Measurements from ENCODE around the gene HOXC6. TPM values are rescaled to one million over a fixed set of nuclear protein-coding genes. Genes with fewer than 3 reads are reported as not detected.

The HOXC6 gene
- total and polyA plus RNA-seq, 8 donors: 0.14 to 0.41 (median 0.28) TPM; not detected in 2

DNA sequence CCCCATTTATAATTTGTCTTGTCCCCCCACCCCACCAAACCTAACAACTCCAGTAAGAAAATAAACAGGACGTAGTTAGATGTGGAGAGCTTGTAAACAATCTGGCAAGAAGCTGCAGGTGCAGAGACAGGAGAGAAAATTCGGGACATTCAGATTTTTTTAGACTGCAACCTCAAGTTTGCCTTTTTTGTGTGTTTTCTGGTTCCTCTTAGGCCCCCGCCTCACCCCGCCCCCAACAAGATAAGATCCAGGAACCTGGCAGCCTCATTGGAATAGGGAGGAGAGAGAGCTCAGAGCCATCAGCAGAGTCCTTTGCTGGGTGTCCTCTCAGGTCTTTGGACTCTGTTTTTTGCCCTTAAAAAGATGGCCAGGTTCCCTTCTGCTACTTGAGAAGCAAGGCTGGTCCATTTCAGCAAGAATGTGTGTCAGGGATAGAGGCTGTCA, 40.4 kb upstream of the HOXC6 start:
- no peaks in the 10 kb centered on the region for H3K36me3 ChIP-seq
- H3K4me3 ChIP-seq: no peak overlapping the region
- peaks cover 0 to 19% (median 12%) of the 10 kb centered on the region in 3 donors for H3K4me1 ChIP-seq
- no peak for FAIRE-seq
- TF ChIP-seq, protein P1, sequence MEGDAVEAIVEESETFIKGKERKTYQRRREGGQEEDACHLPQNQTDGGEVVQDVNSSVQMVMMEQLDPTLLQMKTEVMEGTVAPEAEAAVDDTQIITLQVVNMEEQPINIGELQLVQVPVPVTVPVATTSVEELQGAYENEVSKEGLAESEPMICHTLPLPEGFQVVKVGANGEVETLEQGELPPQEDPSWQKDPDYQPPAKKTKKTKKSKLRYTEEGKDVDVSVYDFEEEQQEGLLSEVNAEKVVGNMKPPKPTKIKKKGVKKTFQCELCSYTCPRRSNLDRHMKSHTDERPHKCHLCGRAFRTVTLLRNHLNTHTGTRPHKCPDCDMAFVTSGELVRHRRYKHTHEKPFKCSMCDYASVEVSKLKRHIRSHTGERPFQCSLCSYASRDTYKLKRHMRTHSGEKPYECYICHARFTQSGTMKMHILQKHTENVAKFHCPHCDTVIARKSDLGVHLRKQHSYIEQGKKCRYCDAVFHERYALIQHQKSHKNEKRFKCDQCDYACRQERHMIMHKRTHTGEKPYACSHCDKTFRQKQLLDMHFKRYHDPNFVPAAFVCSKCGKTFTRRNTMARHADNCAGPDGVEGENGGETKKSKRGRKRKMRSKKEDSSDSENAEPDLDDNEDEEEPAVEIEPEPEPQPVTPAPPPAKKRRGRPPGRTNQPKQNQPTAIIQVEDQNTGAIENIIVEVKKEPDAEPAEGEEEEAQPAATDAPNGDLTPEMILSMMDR (IDR thresholded peaks at IDR 0.05): no peak
- peaks cover 0 to 88% (median 23%) of the 10 kb centered on the region in 4 donors for H3K27me3 ChIP-seq
- H3K9me3 ChIP-seq: no peaks in the 10 kb centered on the region
- no peak for ATAC-seq
- no peak for DNase-seq
- intact Hi-C loops (cut with DNase I): no loop called here
- no peak overlapping the region for H3K27ac ChIP-seq
- 5 to 19% methylated on average over 4 of the region's 4 CpGs for WGBS, 2 donors

DNA sequence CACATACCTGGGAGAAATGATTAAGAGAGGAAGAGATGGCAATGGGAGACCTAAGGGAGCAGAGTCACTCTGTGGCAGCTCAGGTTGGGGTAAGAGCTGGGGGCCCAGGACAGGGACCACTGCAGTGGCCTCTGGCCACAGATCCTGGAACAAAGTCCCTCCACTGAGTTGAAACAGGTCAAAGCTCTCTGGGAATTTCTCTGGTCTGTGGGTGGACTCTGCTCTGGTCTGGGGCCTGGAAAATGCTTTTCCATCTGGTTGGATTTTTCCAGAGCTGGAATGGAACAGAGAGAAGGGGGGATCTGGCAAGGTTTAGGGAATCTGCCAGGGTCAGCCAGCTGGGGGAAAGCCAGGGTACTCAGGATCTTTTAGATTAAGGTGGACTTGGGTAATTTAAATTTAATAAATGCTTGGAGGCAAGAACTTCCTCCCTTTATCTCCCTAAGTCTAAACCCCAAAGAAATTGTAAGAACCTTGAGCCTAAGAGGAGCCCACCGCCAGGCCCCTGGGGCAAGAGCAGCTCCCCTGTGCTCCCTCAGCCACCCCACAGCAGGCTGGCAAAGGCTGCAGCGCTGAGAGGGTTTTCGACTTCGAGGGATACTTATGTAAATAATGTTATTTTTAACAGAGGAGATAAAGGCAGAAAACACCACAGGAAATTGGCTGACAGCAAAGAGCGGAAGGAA, 39.6 kb upstream of the HOXC6 start:
- 11 to 13% methylated on average over 5 of the region's 5 CpGs for WGBS, 2 donors

DNA sequence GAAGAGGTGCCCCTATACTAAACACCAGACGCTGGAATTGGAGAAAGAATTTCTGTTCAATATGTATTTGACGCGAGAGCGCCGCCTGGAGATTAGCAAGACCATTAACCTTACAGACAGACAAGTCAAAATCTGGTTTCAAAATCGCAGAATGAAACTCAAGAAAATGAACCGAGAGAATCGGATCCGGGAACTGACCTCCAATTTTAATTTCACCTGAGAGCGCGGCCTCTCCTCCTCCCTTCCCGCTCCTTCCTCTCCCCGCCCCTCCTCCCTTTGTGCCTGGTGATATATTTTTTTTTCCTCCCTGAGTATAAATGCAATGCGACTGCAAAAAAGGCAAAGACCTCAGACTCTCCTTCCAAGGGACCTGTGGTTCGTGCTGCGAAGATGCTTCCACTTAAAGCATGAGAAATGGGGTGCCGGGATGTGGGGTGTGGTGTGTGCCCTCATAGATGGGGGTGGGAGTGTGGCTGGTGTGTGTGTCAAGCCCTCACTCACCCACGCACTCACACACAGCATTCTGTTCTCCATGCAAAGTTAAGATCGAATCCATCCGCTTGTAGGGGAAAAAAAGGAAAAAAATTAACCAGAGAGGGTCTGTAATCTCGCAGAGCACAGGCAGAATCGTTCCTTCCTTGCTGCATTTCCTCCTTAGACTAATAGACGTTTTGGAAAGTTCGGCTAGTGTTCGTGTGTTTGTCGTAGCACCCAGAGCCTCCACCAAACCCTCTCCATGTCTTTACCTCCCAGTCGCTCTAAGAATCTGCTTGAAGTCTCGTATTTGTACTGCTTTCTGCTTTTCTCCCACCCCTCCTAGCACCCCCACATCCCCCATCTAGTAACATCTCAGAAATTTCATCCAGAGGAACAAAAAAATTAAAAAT, 38.8 kb upstream of the HOXC6 start:
- ATAC-seq (no peak), FAIRE-seq (no peak), DNase-seq (no peak)
- Histone ChIP-seq H3K27me3 (peaks cover 3 to 89% (median 16%) of the 10 kb centered on the region in 4 donors), H3K36me3 (no peaks in the 10 kb centered on the region), H3K4me1 (peaks cover 0 to 23% (median 16%) of the 10 kb centered on the region in 3 donors), H3K4me3 (no peak overlapping the region), H3K9me3 (no peaks in the 10 kb centered on the region), H3K27ac (no peak overlapping the region)
- TF ChIP-seq, protein P1 (IDR thresholded peaks at IDR 0.05): no peak
- WGBS, 2 donors: 5 to 6% methylated on average over 28 of the region's 28 CpGs
- intact Hi-C loops (cut with DNase I): no loop called here

More for the DNA sequence above, 39.6 kb upstream of the HOXC6 start:
- DNase-seq (no peak), ATAC-seq (no peak), FAIRE-seq (no peak)
- no peaks in the 10 kb centered on the region for H3K36me3 ChIP-seq
- TF ChIP-seq, protein P1 (IDR thresholded peaks at IDR 0.05): no peak
- no peak overlapping the region for H3K27ac ChIP-seq
- intact Hi-C loops (cut with DNase I): no loop called here
- peaks cover 0 to 88% (median 19%) of the 10 kb centered on the region in 4 donors for H3K27me3 ChIP-seq
- H3K4me3 ChIP-seq: no peak overlapping the region
- H3K9me3 ChIP-seq: no peaks in the 10 kb centered on the region
- H3K4me1 ChIP-seq: peaks cover 0 to 19% (median 12%) of the 10 kb centered on the region in 3 donors

GRCh38 chr12:53990311-53991076, 37.7 kb upstream of the HOXC6 start:
- Histone ChIP-seq H3K4me3 (no peak overlapping the region), H3K27me3 (peaks cover 3 to 89% (median 14%) of the 10 kb centered on the region in 4 donors), H3K27ac (no peak overlapping the region), H3K36me3 (no peaks in the 10 kb centered on the region), H3K9me3 (no peaks in the 10 kb centered on the region), H3K4me1 (peaks cover 0 to 24% (median 21%) of the 10 kb centered on the region in 3 donors)
- 5 to 6% methylated on average over 27 of the region's 27 CpGs for WGBS, 2 donors
- TF ChIP-seq, protein P1 (IDR thresholded peaks at IDR 0.05): no peak
- ATAC-seq (no peak), FAIRE-seq (no peak), DNase-seq (no peak)
- intact Hi-C loops (cut with DNase I): no loop called here
